RKO (cell line): ENCODE results near the gene MAN1A2.
"Not testable (repeated sequence)": the region's sequence is repeated elsewhere in the genome, so short reads cannot be mapped to it uniquely, and the experiment has no call there.

Experiments
- DNase-seq: peaks from one replicate; pipeline ENCODE4 v3.0.0-alpha.2; 2016; ENCODE audit warnings: low spot score

The MAN1A2 gene

GRCh38 chr1:117367046-117368025 is at the start of gene MAN1A2:
Gene MAN1A2 (plus strand): TSS chr1:117367449. CDS start chr1:117368184, 735 bp downstream.
- DNase-seq = peak; percentile 86

- no peak for DNase-seq
Observed at GRCh38 chr1:117318011-117318410, 49.2 kb upstream of the MAN1A2 start.

- DNase-seq = no peak
Observed at GRCh38 chr1:117318426-117318825, 48.8 kb upstream of the MAN1A2 start.

GRCh38 chr1:117320515-117320914 is 46.7 kb upstream of the MAN1A2 start:
- no peak for DNase-seq

- no peak for DNase-seq
Observed at GRCh38 chr1:117321680-117322609, 45.3 kb upstream of the MAN1A2 start.

- DNase-seq = no peak
Observed at GRCh38 chr1:117324357-117324756, 42.9 kb upstream of the MAN1A2 start.

- not testable (repeated sequence) for DNase-seq
Observed at GRCh38 chr1:117326035-117326434, 41.2 kb upstream of the MAN1A2 start.

- DNase-seq = no peak
Observed at GRCh38 chr1:117327011-117327410, 40.2 kb upstream of the MAN1A2 start.

GRCh38 chr1:117335376-117336086 is 31.7 kb upstream of the MAN1A2 start:
- no peak for DNase-seq

- no peak for DNase-seq
Observed at GRCh38 chr1:117336088-117336817, 31.0 kb upstream of the MAN1A2 start.

- peak; percentile 38 for DNase-seq
Observed at GRCh38 chr1:117339866-117340700, 27.2 kb upstream of the MAN1A2 start.

GRCh38 chr1:117341123-117341522 is 26.1 kb upstream of the MAN1A2 start:
- no peak for DNase-seq

- DNase-seq = no peak
Observed at GRCh38 chr1:117342397-117342796, 24.9 kb upstream of the MAN1A2 start.

- no peak for DNase-seq
Observed at GRCh38 chr1:117346206-117346928, 20.9 kb upstream of the MAN1A2 start.

- no peak for DNase-seq
Observed at GRCh38 chr1:117347907-117348306, 19.3 kb upstream of the MAN1A2 start.

GRCh38 chr1:117352695-117353094 is 14.6 kb upstream of the MAN1A2 start:
- DNase-seq = not testable (repeated sequence)

- not testable (repeated sequence) for DNase-seq
Observed at GRCh38 chr1:117357833-117358603, 9.2 kb upstream of the MAN1A2 start.

- DNase-seq = not testable (repeated sequence)
Observed at GRCh38 chr1:117358604-117358887, 8.7 kb upstream of the MAN1A2 start.
